ACHN (cell line): ENCODE measurements around the gene CDC42BPG.
A peak's percentile ranks its signal among the peaks of the same experiment; 100 is the strongest.
"Not testable (repeated sequence)": the region's sequence is repeated elsewhere in the genome, so short reads cannot be mapped to it uniquely, and the experiment has no call there.

Experiments
- DNase-seq: peaks from one replicate; pipeline ENCODE4 v3.0.0-alpha.2; 2015
- in situ Hi-C: cut with HindIII; loops from 2 replicates; pipeline ENCODE4 v1.10.0; 2017; ENCODE audit warnings: low sequenced_read_pairs, low pct_ligation_motif_present, low pct_unique_long_range_greater_than_20kb

CDC42BPG gene

GRCh38 chr11:64854534-64855502 lies 10.4 kb upstream of the CDC42BPG start:
- DNase-seq = peak; percentile 94
- in situ Hi-C loops = loop anchor here (5.0 kb wide), 1 partner anchor 37 kb away; no protein-coding TSS in a partner anchor

GRCh38 chr11:64854157-64854533 lies 9.7 kb upstream of the CDC42BPG start:
- no peak for DNase-seq
- in situ Hi-C loops = loop anchor here (5.0 kb wide), 1 partner anchor 38 kb away; no protein-coding TSS in a partner anchor

GRCh38 chr11:64853709-64854108 lies 9.3 kb upstream of the CDC42BPG start:
- in situ Hi-C loops = loop anchor here (5.0 kb wide), 1 partner anchor 39 kb away; no protein-coding TSS in a partner anchor
- DNase-seq = no peak

DNA sequence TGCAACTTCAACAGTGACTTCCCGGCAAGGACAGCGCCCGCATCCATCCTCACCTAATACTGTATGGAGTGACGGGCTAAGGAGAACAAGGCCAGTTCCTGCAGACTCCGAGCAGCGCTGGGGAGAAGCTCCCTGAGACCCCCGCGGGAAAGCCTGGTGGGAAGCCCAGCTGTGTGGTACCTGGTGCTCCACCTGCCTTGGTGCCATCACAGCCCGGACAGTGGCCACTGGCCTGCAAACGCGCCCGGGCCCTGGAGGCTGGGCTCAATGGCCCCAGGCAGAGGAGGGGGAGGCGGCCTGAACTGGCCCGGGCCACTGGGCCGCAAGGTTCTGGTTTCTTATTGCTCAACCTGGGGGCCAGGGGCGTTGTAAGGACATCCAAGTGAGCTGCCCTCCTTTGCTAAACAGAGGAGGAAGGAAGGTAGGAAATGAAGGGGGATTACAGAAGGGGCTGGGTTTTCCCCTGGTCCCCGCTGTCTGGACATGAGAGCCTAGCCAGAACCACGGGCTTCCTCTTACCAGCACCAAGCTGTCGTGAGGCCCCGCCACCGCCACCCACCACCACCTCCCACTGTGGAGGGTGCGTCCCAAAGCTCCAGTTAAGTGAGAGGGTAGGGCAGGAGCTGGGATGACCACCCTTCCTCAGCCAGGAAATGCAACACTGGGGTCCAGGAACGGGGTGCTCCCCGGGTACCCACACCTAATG lies 8.5 kb upstream of the CDC42BPG start:
- in situ Hi-C loops = loop anchor here (5.0 kb wide), 1 partner anchor 39 kb away; no protein-coding TSS in a partner anchor
- no peak for DNase-seq

GRCh38 chr11:64851831-64852351 lies 7.4 kb upstream of the CDC42BPG start:
- in situ Hi-C loops = loop anchor here (5.0 kb wide), 1 partner anchor 40 kb away; no protein-coding TSS in a partner anchor

GRCh38 chr11:64850979-64851567 lies 6.6 kb upstream of the CDC42BPG start:
- in situ Hi-C loops = loop anchor here (5.0 kb wide), 1 partner anchor 41 kb away; no protein-coding TSS in a partner anchor
- no peak for DNase-seq

More at GRCh38 chr11:64851831-64852351, 7.4 kb upstream of the CDC42BPG start:
- DNase-seq = no peak

GRCh38 chr11:64849598-64850356 lies 5.3 kb upstream of the CDC42BPG start:
- no peak for DNase-seq
- in situ Hi-C loops = loop anchor here (5.0 kb wide), 1 partner anchor 43 kb away; no protein-coding TSS in a partner anchor

DNA sequence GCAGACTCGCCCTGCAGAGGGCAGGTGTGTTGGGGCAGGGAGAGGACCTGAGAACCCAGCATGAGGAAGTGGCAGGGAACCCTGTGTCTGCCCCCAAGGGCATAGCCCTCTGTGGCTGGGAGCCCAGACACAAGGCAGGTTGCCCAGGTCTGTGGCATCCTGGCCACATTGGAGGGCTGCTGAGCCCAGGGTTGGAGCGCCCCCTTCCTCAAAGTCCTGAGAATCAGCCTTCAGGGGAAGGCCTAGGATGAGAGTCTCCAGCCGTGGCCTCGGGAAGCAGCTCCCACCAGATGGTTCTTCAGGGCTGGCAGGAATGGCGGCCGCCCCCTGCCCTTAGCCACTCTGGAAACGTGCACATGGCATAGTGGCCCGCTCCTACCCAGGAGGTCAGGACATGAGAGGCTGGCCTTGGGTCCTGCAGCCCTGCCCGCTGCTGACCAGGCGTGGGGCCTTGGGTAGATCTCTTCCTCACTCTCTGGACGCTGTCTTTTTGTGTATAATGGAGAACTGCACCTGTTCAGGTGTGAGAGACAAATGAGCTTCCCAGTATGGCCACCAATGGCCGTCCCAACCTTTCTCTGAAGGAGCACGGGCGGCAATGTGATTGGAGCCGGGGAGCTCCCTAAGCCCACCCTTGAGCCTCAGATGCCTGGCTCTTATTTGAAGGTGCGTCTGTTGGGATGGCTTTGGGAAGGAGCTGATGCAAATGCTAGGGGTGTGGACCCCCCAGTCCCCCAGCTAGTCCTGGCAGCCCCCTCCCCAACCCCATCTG lies 4.6 kb upstream of the CDC42BPG start:
- in situ Hi-C loops = no loop called here
- DNase-seq = no peak

DNA sequence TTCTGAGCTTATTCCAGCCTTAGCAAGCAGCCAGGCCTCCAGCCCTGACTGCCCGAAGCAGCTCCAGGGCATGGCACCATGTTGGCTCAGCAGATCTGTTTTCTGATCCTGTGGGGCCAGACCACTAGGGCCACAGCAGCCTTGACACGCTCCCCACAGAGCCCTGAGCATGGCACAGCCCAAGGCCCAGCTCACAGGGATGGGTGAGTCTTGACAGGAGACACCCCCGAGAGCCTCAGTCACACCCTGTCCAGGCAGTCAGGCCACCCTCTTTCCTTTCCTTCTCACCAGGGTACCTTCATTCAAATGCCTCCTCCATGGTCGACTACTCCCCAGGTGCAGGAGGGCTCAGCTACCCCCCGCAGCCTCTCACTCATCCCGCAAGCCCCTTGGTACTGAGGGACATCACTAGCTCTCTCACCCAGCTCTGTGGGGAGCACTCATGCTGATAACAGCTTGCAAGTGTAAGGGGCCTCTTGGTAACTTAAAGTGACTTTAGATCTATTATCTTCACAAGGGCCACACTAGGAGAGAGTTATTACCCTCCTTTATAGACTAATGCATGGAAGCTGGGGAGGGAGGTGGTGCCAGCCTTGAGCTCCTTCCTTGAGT lies 3.9 kb upstream of the CDC42BPG start:
- in situ Hi-C loops = no loop called here
- no peak for DNase-seq

GRCh38 chr11:64846998-64847666 lies 2.7 kb upstream of the CDC42BPG start:
- in situ Hi-C loops = no loop called here
- DNase-seq = peak; percentile 90

DNA sequence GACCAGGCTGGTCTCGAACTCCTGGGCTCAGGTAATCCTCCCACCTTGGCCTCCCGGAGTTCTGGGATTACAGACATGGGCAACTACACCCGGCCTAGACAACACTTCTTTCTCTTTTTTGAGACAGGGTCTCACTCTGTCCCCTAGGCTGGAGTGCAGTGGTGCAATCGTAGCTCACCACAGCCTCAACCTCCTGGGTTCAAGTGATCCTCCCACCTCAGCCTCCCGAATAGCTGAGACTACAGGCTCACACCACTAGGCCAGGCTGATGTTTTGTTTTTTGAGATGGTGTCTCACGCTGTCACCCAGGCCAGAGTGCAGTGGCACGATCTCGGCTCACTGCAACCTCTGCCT lies 1.3 kb upstream of the CDC42BPG start:
- in situ Hi-C loops, DNase-seq: not testable (repeated sequence)

- in situ Hi-C loops = no loop called here
- DNase-seq = no peak
Measured at GRCh38 chr11:64845129-64845775, 799 bp upstream of the CDC42BPG start.

DNA sequence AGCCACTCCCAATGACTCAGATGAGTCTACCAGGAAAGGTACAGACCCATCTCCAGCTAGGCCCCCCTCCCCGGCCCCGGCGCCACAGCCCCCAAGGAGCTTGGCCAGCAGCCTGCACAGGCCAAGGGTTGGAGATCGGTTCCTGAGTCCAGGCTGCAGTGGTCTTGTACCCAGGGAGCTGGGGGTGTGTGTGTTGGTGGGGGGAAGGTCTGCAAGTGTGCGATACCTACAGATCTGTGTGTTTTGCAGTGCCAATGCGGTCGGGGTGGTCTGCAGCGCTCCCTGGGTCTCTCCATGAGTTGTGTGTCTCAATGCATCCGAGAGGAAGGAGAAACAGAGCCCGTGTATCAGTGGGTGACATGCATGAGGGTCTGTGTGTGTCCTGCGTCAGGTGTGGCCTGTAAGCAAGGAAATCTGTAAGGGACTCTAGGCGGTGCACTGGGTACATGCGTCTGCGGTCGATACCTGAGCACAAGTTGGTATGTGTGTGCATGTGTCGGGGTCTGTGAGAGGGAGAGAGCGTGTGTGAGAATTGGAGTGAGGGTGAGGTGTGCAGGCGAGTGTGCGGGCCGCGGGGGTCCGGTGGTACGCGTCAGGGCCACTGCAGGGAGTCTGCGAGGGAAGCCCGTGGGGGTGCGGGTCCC lies 645 bp downstream of the CDC42BPG start:
- DNase-seq = no peak
- in situ Hi-C loops = no loop called here

DNA sequence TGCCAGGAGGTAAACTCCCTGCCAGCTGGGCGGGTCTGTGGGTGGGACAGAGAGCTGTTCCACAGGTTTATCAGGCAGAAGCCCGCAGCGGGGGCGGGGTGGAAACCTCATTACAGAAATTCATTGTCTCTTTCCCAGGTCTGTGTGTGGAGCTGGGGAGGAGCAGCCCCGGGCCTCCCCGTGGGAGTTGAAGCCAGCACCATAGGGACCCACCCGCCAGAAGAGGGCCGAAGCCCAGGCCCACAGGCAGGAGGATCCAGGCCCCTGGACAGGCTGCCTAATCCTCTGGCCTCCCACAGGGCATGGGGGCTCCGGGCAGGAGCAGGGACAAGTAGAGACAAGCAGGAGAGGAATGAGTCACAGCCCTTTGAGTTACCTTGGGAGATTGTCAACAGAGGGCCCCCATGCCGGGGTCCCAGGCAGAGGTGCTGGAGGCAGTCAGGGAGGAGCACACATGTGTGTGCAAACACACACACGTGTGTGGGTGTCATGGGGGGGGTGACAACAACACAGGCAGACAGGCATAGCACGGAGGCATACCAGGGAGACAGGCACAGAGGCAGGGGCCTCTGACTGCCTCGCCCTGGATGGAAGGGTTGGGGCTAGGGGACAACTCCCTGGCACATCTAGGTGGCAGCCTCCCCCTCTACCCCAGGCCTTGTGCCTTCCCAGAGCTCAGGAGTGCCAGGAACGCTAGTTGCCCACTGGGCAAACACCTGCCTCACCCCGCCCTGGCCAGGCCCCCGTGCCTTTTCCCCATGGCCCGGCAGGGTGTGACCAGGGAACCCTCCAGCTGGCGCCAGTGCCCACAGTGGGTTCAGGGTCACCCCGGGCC lies 1.4 kb downstream of the CDC42BPG start:
- in situ Hi-C loops = no loop called here
- DNase-seq = no peak

DNA sequence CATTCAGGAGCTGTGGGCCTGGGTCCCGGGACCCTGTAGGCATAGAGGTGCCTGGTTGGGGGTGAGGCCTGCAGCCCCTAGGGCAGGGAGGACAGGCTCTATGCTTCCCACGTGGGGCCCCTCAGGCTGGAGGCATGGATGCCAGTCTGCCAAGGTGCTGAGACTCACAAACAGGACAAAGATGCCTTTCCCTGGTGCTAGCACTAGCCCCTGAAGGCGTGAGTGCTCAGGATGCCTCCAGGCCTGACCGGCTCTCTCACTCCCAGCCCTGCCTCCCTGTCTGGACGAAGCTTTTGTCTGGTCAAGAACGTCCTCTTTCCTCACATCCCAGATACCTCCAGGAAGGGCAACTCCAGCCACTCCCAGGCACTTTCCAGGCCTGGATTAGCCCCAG lies 2.1 kb downstream of the CDC42BPG start:
- DNase-seq = no peak
- in situ Hi-C loops = no loop called here
